ENCODE measurements around the gene HIGD1B. TPM values are rescaled to one million over a fixed set of nuclear protein-coding genes. Genes with fewer than 3 reads are reported as not detected.

Gene HIGD1B
- polyA plus RNA-seq, 3 donors = 0.61 to 1.3 (median 1.1) TPM

DNA sequence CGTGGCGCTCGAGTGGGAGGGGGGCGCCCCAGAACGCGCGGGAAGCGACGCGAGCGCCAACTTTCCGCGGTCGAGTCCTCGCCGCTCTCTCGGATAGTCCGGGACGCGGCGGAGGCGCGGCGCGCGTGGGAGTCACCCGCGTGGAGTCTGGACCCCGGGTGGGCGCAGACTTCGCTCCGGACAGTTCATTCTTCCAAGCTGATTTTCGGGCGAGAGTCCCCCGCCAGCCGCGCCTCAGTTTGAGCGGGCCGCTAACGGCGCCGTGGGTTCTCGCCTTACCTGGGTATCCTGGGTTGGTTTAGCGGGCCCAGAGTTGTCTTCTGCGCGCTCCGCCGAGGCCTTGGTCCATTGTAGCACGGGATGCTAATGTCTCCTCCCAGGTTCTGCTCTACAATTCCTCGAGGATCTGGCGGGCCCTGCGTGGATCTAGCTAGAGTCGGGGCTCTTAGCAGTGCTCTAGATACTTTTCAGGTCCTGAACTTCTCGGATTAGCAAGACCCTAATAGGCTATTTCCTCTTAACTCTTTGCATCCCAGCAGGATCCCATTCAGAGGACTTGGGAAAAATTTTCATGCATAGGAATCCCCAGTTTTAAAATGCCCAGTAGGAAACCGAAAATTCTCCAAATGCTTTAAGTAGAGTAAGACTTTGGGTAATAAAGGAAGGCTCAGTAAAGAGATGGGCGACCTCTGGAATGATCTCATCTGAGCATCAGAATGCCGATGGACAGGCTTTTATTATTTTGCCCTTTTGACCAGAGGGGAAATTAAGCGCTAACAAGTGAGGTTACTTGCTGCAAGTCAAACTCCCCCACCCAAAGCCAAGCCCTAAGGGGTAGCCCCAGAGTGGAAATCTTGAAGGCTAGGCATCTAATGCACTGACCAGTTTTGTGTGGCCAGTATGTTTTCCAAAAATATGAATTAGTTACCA lies 17.1 kb upstream of the HIGD1B start:
- DNase-seq (ENCODE audit: extremely low read depth in 1 of 11, low read depth in 9 of 11, low spot score in 4 of 11) = peak in 2 of 11 donors; percentile 17 to 28

DNA sequence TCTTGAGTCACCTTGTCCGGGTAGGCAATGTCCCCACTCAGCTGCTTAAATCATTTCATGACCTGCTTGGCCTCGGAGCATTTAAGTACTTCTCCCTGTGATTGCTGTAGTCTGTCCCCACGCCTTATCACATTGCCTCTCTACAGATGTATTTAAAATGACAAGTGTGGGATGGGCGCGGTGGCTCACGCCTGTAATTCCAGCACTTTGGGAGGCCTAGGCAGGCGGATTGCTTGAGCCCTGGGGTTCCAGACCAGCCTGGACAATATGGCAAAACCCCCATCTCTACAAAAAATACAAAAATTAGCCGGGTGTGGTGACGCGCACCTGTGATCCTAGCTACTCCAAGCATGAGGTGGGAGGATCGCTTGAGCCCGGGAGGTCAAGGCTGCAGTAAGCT lies 16.3 kb upstream of the HIGD1B start:
- no peak for DNase-seq (ENCODE audit: extremely low read depth in 1 of 11, low read depth in 9 of 11, low spot score in 4 of 11)

DNA sequence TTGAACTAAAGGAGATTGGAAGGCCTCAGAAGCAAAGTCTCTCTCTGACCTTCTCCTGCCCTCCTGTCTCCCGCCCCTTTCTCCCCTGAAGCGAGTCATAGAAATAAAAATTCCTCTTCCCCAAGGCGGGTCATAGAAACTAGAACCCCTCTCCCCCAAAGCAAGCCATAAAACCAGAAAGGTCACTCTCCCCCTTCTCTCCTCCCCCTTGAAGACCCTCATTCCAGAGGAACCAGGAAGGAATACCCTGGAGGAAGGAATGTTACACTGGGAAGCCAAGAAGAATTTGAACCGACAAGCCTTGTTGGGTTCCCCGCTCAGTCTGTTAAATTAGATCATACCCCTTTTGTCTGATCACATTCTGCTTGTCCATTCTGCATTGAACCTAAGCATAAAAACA lies 14.9 kb upstream of the HIGD1B start:
- DNase-seq (ENCODE audit: extremely low read depth in 1 of 11, low read depth in 9 of 11, low spot score in 4 of 11) = peak in 3 of 11 donors; percentile 26 to 41 (median 33)

DNA sequence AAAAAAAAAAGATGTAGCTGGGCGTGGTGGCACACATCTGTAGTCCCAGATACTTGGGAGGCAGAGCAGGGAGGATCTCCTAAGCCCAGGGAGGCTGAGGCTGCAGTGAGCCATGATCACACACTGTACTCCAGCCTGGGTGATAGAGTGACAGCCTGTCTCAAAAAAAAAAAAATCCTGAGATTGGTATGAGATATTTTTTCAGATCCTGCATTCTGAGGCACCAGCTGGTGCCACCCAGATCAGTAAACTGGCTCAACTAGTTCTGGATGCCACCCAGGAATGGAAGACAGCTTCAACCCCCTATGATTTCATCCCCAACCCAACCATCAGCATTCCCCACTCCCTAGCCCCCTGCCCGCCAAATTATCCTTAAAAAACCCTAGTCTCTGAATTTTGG lies 10.5 kb upstream of the HIGD1B start:
- no peak for DNase-seq (ENCODE audit: extremely low read depth in 1 of 11, low read depth in 9 of 11, low spot score in 4 of 11)

DNA sequence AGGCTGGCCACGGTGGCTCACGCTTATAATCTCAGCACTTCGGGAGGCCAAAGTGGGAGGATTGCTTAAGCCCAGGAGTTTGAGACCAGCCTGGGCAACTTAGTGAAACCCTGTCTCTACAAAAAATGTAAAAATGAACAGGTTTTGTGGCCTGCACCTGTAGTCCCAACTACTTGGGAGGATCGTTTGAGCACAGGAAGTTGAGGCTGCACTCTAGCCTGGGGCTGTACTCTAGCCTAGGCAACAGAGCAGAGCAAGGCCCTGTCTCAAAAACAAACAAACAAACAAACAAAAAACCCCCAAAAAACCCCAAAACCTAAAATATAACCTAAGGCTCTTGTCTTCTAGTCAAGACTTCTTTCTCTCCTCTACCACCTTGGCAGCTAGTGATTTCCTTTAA lies 7.4 kb upstream of the HIGD1B start:
- no peak for DNase-seq (ENCODE audit: extremely low read depth in 1 of 11, low read depth in 9 of 11, low spot score in 4 of 11)

DNA sequence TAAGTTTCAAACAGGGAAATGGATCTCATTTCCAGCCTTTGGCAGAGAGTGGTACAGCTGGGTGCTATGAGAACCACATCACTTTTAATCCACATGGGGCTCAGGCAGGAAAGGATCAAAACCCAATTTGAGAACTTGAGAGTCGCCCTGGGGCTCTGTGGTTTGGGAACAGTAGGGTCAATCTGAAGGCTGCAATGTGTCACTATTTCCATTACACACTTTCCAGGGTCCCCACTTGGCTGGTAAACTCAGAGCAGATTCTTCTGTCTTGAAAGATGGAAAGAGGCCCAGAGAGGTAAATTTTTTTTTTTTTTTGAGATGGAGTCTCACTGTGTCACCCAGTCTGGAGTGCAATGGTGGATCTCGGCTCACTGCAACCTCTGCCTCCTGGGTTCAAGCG lies 6.7 kb upstream of the HIGD1B start:
- DNase-seq (ENCODE audit: extremely low read depth in 1 of 11, low read depth in 9 of 11, low spot score in 4 of 11) = no peak

DNA sequence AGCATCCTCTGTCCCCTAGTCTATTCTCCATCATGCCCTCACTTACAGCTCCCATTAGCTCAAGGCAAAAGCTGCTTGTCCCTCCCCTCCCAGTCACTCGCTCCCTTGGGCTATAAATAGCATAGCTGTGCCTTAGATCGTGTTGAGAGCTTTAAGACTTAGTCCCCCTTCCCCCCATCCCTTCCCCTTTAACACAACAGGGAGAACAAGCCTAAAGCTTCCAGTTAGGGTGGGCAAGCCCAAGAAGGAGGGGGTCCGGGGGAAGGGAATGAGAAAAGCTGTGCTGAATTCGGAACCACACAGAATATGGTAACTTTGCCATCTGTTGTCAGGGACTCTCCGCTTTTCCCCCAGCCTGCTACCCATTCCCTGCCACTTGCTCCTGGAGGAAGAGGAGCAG lies 4.9 kb upstream of the HIGD1B start:
- DNase-seq (ENCODE audit: extremely low read depth in 1 of 11, low read depth in 9 of 11, low spot score in 4 of 11) = no peak

DNA sequence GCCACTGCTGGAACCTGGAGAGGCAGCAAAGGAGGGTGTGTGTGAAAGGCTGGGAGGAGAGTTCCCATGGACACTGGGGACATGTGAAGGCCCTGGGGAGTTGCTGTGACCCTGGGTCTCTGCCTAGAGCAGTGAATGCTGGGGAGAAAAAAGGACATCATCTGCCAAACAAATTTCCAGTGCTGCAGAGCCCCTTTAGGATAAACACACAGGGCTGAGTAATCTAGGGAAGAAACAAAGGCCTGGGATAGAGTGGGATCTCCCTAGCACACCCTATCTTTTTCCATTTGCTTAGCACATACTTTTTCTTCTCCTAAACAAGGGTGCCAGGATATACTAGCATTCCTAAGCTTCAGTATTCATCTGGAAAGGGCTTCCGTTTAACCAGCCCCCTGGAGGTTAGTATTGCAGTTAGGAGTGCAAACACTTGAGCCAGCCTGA lies 3.3 kb upstream of the HIGD1B start:
- DNase-seq (ENCODE audit: extremely low read depth in 1 of 11, low read depth in 9 of 11, low spot score in 4 of 11) = no peak

DNA sequence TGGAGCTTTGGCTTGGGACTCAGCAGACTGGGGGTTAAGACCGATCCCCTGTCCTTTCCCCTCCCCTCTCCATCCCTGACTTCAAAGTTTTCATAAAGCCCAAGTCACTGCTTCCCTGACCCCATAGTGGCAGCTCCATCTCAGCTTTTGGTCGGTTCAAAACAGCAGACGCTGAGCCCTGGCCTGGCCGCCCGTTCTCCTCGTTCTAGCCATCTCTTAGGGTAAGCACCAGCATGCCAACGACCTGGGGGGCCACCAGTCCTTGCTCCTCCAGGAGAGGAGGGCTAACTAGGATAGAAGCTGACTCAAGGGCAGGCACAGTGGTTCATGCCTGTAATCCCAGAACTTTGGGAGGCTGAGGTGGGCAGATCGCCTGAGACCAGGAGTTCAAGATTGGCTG lies 1.5 kb upstream of the HIGD1B start:
- DNase-seq (ENCODE audit: extremely low read depth in 1 of 11, low read depth in 9 of 11, low spot score in 4 of 11) = no peak

DNA sequence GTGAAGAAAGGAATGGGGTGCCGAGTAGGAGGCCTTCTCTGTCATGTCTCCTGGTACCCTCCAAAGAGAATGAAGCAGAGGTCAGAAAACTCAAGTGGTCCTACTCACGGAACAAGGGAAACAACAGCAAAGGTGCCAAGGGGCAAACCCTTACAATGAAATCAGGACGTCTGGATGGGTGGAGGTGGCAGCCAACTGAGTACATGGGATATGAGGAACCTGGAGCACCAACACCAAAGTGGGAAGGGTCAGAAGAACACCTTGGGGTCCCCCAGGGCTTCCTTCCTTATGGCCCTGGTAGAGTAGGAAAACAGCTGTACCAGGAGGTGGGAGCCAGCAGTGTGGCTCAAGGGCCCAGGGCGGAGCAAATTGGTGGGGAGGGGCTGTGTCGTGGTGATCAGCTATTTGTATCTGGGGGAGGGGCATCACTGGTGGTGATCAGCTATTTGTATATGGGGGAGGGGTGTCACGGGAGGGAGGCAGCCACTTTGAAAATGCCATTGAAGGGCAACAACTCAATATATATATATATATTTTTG lies 643 bp downstream of the HIGD1B start:
- DNase-seq (ENCODE audit: extremely low read depth in 1 of 11, low read depth in 9 of 11, low spot score in 4 of 11) = no peak

DNA sequence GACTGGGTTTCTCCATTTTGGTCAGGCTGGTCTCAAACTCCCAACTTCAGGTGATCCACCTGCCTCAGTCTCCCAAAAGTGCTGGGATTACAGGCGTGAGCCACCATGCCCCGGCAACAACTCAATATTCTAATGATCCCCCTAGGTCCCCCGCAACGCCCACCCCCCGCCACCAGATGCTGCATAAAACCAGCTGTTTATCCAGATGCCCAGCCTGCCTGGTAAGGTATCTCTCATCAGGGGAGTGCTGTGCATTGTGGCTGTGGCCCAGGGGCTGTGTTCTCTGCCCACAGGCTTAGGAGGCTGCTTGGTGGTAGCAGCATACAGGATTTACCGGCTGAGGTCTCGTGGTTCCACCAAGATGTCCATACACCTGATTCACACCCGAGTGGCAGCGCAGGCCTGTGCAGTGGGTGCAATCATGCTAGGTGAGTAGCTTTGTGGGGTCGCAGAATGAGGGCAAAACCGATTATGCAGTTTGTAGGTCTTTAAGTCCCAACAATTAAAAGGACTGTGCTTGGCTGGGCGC lies 1.3 kb downstream of the HIGD1B start:
- no peak for DNase-seq (ENCODE audit: extremely low read depth in 1 of 11, low read depth in 9 of 11, low spot score in 4 of 11)

DNA sequence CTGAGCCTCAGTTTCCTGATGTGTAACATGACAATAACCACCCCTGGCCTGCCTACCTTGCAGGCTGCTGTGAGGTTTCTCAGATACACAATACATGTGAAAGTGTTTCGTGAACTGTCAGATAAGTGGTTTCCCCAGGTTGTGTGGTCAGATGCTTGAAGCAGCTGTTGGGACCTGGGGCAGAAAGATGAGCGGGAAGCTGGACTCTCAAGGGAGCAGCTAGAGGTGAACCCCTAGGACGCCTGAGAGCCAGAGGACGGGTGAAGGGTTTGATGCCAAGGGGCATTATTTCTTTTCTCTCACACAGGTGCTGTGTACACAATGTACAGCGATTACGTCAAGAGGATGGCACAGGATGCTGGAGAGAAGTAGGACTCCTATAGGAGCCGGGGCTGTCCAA lies 2.3 kb downstream of the HIGD1B start:
- DNase-seq (ENCODE audit: extremely low read depth in 1 of 11, low read depth in 9 of 11, low spot score in 4 of 11) = no peak

DNA sequence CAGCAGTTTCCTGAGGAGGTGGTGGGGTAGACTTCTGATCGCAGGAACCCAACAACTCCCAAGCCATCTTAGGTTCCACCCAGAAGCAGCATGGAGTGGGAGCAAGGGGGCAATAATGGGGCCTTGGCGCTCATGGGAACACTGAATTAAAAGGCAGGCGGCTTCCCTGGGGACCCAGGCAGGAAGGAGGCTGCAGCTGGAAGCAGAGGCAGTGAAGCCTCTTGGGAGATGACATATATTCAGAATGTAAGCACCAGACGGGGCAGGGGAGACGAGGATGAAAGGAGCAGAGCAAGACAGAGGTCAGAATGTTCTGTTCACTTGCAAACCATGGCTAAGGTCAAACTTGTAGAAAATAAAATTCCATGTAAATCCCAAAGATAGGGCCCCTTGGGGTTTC lies 2.9 kb downstream of the HIGD1B start:
- DNase-seq (ENCODE audit: extremely low read depth in 1 of 11, low read depth in 9 of 11, low spot score in 4 of 11) = no peak

DNA sequence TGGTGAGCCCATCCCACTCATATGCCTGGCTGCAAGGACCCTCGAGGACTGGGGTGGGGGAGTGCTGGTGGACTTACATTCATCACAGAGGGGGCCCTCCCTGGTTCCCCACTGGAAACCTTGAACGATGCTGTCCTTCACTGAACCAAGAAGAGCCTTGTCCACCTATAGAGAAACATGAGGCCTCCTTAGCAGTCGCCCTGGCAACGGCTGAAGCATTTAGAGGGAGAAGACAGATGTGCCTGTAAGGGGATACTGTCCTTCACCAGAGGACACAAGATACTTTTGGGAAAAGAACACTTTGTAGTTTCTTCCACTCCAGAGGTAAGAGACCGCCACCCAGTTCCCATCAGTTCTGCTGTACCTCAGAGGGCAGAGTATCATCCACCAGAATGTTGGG lies 6.5 kb downstream of the HIGD1B start:
- peak in 3 of 11 donors; percentile 38 to 65 (median 40) for DNase-seq (ENCODE audit: extremely low read depth in 1 of 11, low read depth in 9 of 11, low spot score in 4 of 11)

DNA sequence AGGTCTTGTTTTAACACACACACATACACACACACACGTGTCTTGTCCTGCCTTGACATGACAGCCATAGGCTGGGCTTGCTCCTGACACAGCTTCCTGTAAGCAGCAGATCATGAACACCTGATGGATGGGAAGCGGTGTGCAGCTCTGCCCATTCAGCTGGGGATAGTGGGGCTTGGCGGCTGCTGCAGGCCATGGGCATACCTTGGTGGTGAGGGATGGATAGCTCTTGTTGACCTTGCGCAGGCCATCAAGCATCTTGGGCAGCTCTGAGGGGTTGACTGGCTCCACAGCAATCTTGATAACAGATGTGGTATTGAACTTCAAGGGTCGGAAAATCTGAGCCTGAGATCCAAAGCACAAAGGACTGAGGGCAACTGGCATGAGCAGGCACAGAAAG lies 12.0 kb downstream of the HIGD1B start:
- no peak for DNase-seq (ENCODE audit: extremely low read depth in 1 of 11, low read depth in 9 of 11, low spot score in 4 of 11)

DNA sequence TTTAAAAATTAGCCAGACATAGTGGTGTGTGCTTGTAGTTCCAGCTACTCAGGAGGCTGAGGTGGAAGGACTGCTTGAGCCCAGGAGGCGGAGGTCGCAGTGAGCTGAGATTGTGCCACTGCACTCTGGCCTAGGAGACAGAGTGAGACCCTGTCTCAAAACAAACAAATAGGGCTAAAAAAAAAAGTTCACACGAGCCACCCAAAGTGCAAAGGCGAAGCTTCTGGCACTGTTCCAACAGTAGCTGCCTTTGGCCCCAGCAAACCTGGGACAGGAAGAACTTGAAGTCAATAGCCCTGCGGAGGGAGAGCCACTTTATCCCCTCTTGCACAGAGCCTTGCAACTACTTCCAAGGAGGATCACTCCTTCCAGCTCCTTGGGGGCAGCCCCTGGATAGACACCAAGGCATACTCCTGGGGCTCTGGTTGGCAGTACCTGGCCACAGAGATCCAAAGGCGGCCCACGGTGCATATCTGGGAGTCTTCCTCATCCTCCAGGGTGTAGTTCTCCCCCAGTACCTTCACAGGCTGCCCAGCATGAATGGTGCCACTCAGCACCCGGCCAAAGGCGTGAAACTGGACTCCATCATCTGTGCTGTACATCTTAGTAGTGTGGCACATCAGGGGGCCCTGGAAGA lies 14.7 kb downstream of the HIGD1B start:
- no peak for DNase-seq (ENCODE audit: extremely low read depth in 1 of 11, low read depth in 9 of 11, low spot score in 4 of 11)

DNA sequence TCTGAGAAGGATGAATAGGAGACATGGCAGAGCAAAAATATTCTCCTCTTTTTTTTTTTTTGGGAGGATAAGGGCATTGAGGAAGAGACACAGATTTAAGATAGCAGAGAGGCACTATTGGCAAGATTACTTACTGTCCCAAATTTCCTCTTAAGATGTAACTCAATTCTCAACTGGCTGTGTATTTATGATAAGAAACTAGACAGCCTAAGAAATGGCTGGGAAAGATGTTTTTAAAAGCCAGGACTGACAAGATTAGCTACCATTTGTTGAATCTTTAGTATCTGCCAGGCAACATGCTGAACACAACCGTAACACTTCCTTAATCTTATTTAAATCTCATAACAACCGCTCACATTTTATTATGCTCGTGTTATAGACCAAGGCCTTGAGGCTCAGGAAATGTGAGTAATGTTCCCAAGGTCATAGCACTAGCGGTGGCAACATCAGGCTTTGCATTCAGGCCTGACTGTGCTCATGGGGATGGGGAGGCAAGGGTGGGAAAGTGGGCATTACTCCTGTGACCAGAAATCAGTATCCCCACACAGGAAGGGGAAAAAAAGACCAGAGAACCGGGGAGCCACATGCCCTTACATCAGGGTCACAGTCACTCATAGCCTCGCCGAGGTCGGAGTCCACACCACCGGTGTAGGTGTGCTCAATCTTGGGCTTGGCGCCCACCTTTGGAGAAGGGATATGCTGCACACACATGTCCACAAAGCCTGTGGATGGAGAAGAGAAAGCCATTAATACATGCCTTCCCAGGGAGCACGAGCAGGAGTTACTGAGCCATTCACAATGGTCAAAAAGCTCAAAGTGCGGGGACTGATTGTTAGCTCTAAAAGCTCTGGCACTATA lies 15.6 kb downstream of the HIGD1B start:
- DNase-seq (ENCODE audit: extremely low read depth in 1 of 11, low read depth in 9 of 11, low spot score in 4 of 11) = no peak

DNA sequence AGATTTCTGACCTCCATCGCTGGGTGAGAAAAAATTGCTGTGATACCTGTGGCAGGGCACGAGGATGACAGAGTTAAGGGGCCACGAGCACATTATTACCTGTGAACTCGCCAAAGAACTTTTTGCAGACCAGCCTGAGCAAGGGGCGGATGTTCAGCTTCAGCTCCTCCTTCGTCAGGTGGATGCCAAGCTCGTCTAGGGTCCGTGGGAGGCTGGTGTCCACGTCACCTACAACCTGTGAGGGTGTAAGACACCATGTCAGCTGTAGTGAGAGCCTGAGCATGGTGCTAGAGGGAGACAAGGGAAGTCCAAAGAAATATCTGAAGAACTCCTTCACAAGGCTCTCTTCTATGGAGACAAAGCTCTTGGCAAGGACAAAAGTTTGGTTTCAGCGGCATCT lies 17.1 kb downstream of the HIGD1B start:
- no peak for DNase-seq (ENCODE audit: extremely low read depth in 1 of 11, low read depth in 9 of 11, low spot score in 4 of 11)

DNA sequence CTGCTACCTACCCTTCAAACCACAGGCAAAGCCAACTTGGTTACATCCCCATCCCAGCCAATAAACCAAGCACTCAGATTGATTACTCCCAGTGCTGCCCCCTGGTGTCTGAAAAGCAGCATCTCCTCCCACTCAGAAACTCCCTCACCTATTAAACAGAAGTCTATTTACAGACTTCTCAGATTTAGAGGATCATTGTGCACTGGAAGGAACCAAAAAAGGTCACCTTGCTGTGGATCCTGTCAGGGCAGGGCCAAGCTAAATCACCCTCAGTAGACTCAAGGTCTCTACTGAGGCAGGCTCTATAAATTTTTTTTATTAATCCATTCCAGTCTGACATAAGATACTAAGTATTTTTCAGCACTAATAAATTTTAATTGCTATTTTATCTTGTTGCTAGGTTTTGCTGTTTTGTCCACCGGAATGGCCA lies 17.6 kb downstream of the HIGD1B start:
- peak; percentile 51 to 81 (median 64) for DNase-seq (ENCODE audit: extremely low read depth in 1 of 11, low read depth in 9 of 11, low spot score in 4 of 11)
